Spleen (tissue), 11 donors: ENCODE measurements around the gene NR5A1. TPM values are rescaled to one million over a fixed set of nuclear protein-coding genes. Genes with fewer than 3 reads are reported as not detected.

ENCODE experiments used
- DNase-seq: peaks from one replicate; pipeline ENCODE4 v3.0.0-alpha.2; 2020
- H3K27ac ChIP-seq, 8 donors: fragments of 200-600 bp; sonication (generic) in 7 of 8; 1 replicate in 4 of 8; 2 replicates in 4 of 8; pipeline versions ENCODE4 v1.5.0 to v1.8.0; 2016 to 2021; ENCODE audit warnings: inconsistent platforms in 4 of 8, mild to moderate bottlenecking in 4 of 8, moderate library complexity in 1 of 8
- H3K27me3 ChIP-seq, 7 donors: fragments of 200-600 bp; sonication (generic) in 6 of 7; replicated peaks in 1 of 7; 1 replicate in 4 of 7; 2 replicates in 3 of 7; pipeline versions ENCODE4 v1.5.0 to v1.8.0; 2016 to 2021; ENCODE audit warnings: inconsistent platforms in 3 of 7, mild to moderate bottlenecking in 1 of 7
- H3K36me3 ChIP-seq, 6 donors: fragments of 200-600 bp; sonication (generic) in 5 of 6; 1 replicate in 4 of 6; 2 replicates in 2 of 6; pipeline versions ENCODE4 v1.5.0 to v1.8.0; 2016 to 2021; ENCODE audit warnings: inconsistent platforms in 2 of 6
- H3K4me1 ChIP-seq, 6 donors: fragments of 200-600 bp; sonication (generic) in 5 of 6; 1 replicate in 3 of 6; 2 replicates in 3 of 6; pipeline versions ENCODE4 v1.5.0 to v1.8.0; 2016 to 2021; ENCODE audit warnings: inconsistent platforms in 3 of 6
- H3K4me3 ChIP-seq, 8 donors: fragments of 200-600 bp; sonication (generic) in 7 of 8; 1 replicate in 4 of 8; 2 replicates in 4 of 8; pipeline versions ENCODE4 v1.5.0 to v1.8.0; 2016 to 2021; ENCODE audit warnings: inconsistent platforms in 4 of 8, mild to moderate bottlenecking in 4 of 8, moderate library complexity in 2 of 8
- H3K9me3 ChIP-seq, 8 donors: fragments of 200-600 bp; sonication (generic) in 7 of 8; 1 replicate in 4 of 8; 2 replicates in 4 of 8; pipeline versions ENCODE4 v1.5.0 to v1.8.0; 2016 to 2021; ENCODE audit warnings: inconsistent platforms in 4 of 8
- CTCF ChIP-seq, 11 experiments: fragments of 200-600 bp in 7 of 11; fragments of 450-650 bp in 4 of 11; sonication (generic) in 4 of 11; IDR thresholded peaks in 8 of 11; conservative IDR thresholded peaks in 3 of 11; 1 replicate in 7 of 11; 2 replicates in 4 of 11; pipeline versions ENCODE4 v1.4.0 to v1.8.0; 2016 to 2021; ENCODE audit warnings: antibody characterized with exemption in 11 of 11, inconsistent platforms in 4 of 11, mild to moderate bottlenecking in 1 of 11
- POLR2A ChIP-seq, 3 donors: fragments of 450-650 bp; IDR thresholded peaks; one replicate each; pipeline ENCODE4 v1.5.1; 2017; ENCODE audit warnings: antibody characterized with exemption in 3 of 3, mild to moderate bottlenecking in 1 of 3
- POLR2AphosphoS5 ChIP-seq, 3 donors: sonication (generic); formaldehyde crosslinking; IDR thresholded peaks; one replicate each; pipeline ENCODE4 v1.5.1; 2017; ENCODE audit warnings: antibody characterized with exemption in 3 of 3
- WGBS, 5 donors: extraction: QIAGEN DNeasy Blood & Tissue Kit in 3 of 5; methylation state at CpG; one replicate each; pipeline versions ENCODE4 v1.1.5 to v1.1.7; 2013 to 2018; 5-methylcytosine and 5-hydroxymethylcytosine counted together
- intact Hi-C: fragments of 100-400 bp; cut with DNase I; formaldehyde crosslinking; loops from one replicate; pipeline ENCODE4 v1.15.0; 2023; ENCODE audit warnings: low total_unique reads
- polyA plus RNA-seq, 3 donors: library from polyadenylated mRNA; stranded (reverse); fragments of 200-250 nt; gene quantifications; one replicate each; pipeline ENCODE4 v1.2.1, GENCODE V29; 2013
- total RNA-seq, 7 donors: library from RNA; depleted of rRNA in 3 of 7; stranded (reverse); fragments of >200 nt in 3 of 7; fragmentation: NEBNext Ultra II Directional in 4 of 7; extraction: Animal tissue kit (Norgen Biotek cat#: 25700) in 4 of 7; gene quantifications; one replicate each; pipeline versions ENCODE4 v1.1.0 to v1.2.1, GENCODE V29; 2016 to 2021
- donor health status: healthy with polysubstance abuse.
- donor health status: DM: no; HTN: no; CAD: no; lungs with moderate emphysema.
- donor health status: DM: no; HTN: no; CAD: no.
- donor health status: Bipolar disorder and iron deficiency.
- donor health status: healthy.
- donor health status: DM: no; HTN: no; CAD: no.
- donor health status: DM: yes; HTN: yes; CAD: no.

Gene NR5A1
- total and polyA plus RNA-seq, 10 donors = 46.5 to 378 (median 193) TPM

- 39 to 50% (median 43%) methylated on average over 18 to 19 of the region's 19 CpGs for WGBS, 5 donors
- TF ChIP-seq POLR2AphosphoS5 (IDR thresholded peaks at IDR 0.05) = no peak
- no peak for TF ChIP-seq POLR2A (IDR thresholded peaks at IDR 0.05)
- no peak for TF ChIP-seq CTCF (IDR thresholded peaks at IDR 0.05 in 8 of 11, conservative IDR thresholded peaks at IDR 0.05 in 3 of 11)
- Histone ChIP-seq H3K27ac (no peak overlapping the region), H3K9me3 (no peaks in the 10 kb centered on the region), H3K4me1 (peaks cover 0 to 37% (median 19%) of the 10 kb centered on the region in 6 donors), H3K27me3 (peaks cover 0 to 86% (median 44%) of the 10 kb centered on the region in 7 donors), H3K4me3 (no peak overlapping the region), H3K36me3 (no peaks in the 10 kb centered on the region)
- DNase-seq = peak; percentile 33
- intact Hi-C loops = no loop called here
These were observed 56.1 kb downstream of the NR5A1 start for GRCh38 chr9:124450931-124451661.

- Histone ChIP-seq H3K9me3 (no peaks in the 10 kb centered on the region), H3K4me1 (peaks cover 0 to 37% (median 19%) of the 10 kb centered on the region in 6 donors), H3K4me3 (peak within 1 kb of the TSS in 1 of 8 donors; percentile 35), H3K36me3 (no peaks in the 10 kb centered on the region), H3K27me3 (peaks cover 0 to 86% (median 44%) of the 10 kb centered on the region in 7 donors), H3K27ac (no peak within 1 kb of the TSS)
- intact Hi-C loops = no loop called here
- 5 to 18% (median 10%) methylated on average over 25 to 41 of the region's 41 CpGs for WGBS, 5 donors
- peak; percentile 67 for DNase-seq
- peak in 1 of 3 donors; percentile 16 for TF ChIP-seq POLR2AphosphoS5 (IDR thresholded peaks at IDR 0.05)
- no peak for TF ChIP-seq CTCF (IDR thresholded peaks at IDR 0.05 in 8 of 11, conservative IDR thresholded peaks at IDR 0.05 in 3 of 11)
- TF ChIP-seq POLR2A (IDR thresholded peaks at IDR 0.05) = no peak
These were observed 56.8 kb downstream of the NR5A1 start, which contains the start of gene ADGRD2 for GRCh38 chr9:124450241-124450924. Gene ADGRD2 (plus strand): TSS chr9:124450451. CDS start chr9:124451667, 1,216 bp downstream.

- H3K27ac ChIP-seq = no peak overlapping the region
- peaks cover 0 to 37% (median 19%) of the 10 kb centered on the region in 6 donors for H3K4me1 ChIP-seq
- TF ChIP-seq CTCF (IDR thresholded peaks at IDR 0.05 in 8 of 11, conservative IDR thresholded peaks at IDR 0.05 in 3 of 11) (no peak), POLR2AphosphoS5 (IDR thresholded peaks at IDR 0.05) (no peak), POLR2A (IDR thresholded peaks at IDR 0.05) (no peak)
- H3K9me3 ChIP-seq = no peaks in the 10 kb centered on the region
- WGBS, 5 donors = 88 to 93% (median 92%) methylated on average over 13 of the region's 13 CpGs
- no peaks in the 10 kb centered on the region for H3K36me3 ChIP-seq
- peaks cover 0 to 80% (median 44%) of the 10 kb centered on the region in 7 donors for H3K27me3 ChIP-seq
- no peak overlapping the region for H3K4me3 ChIP-seq
- peak; percentile 51 for DNase-seq
- intact Hi-C loops = no loop called here
These were observed 57.6 kb downstream of the NR5A1 start for GRCh38 chr9:124449381-124450151.
